ENCODE measurements around the gene HOXD11. TPM values are rescaled to one million over a fixed set of nuclear protein-coding genes. Genes with fewer than 3 reads are reported as not detected.

Gene HOXD11
- total RNA-seq, 2 experiments from 2014 or later, result not detected

DNA sequence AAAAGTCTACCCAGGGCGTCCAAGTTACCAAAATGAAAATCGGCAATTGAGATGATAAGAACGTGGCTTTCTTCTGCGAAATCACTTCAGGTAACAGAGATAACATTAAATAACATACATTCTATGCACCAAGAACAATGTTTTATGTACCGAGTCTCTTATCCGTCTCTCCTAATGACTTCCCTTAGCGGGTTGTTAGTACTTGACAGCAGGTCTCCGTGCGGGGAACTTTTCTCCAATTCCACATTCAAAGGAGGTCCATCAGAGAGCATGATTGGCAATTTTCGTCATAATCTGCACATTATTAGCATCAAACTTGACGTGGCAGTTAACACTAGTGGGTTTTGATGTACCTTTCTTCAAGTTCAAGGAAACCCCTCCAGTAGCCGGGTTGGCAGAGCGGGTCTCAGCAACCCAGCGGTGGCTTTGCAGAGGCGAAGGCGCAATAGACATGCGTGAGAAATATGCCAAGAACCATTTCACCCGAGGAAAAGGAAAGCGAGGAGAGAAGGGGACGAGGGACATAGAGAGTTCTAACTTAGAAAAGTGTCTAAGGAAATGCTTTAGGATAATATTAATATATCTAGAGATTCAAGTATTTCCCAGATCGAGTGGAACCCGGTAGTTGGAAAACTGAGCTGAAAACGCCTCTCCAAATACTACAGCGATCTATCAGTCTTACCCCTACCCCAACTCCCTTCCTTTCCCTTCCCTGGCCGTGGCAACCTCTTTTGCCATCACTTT, 28.4 kb upstream of the HOXD11 start:
- Mint-ChIP-seq H3K4me3 (peak overlapping the region; percentile 55), H3K4me1 (peaks cover 16% of the 10 kb centered on the region), H3K36me3 (peaks cover 27% of the 10 kb centered on the region), H3K27ac (peak overlapping the region; percentile 54), H3K27me3 (peaks cover 92% of the 10 kb centered on the region), H3K9me3 (peaks cover 30% of the 10 kb centered on the region)
- no peak for DNase-seq

DNA sequence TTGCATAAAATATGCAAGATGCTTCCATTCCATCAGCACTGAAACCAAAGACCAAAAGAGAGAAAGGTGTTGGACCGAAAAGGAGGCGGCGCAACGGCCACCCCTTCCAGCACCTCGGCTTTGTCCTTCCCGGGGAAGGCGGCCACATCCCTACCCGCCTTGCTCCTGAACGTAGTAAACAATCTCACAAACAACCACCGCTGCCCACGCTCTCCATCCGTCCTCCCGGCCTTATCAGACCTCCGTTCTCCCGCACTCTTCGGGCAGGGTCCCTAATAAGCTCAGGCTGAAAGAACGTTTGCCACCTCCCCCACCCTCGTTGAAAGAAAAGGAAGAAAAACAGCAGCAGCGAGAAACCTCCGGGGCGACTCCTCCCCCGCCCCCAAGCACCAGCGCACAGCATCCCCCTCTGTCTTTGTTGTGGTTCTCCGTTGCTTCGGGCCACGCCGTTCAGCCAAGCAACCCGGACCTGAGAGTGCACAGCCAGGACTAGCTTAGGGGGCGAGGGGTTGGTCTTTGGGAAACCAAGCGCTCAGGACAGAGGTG, 27.7 kb upstream of the HOXD11 start:
- peaks cover 16% of the 10 kb centered on the region for H3K4me1 Mint-ChIP-seq
- H3K4me3 Mint-ChIP-seq, result peak overlapping the region; percentile 55
- H3K27me3 Mint-ChIP-seq, result peaks cover 92% of the 10 kb centered on the region
- H3K27ac Mint-ChIP-seq, result peak overlapping the region; percentile 54
- H3K9me3 Mint-ChIP-seq, result peaks cover 34% of the 10 kb centered on the region
- no peak for DNase-seq
- H3K36me3 Mint-ChIP-seq, result peaks cover 32% of the 10 kb centered on the region

DNA sequence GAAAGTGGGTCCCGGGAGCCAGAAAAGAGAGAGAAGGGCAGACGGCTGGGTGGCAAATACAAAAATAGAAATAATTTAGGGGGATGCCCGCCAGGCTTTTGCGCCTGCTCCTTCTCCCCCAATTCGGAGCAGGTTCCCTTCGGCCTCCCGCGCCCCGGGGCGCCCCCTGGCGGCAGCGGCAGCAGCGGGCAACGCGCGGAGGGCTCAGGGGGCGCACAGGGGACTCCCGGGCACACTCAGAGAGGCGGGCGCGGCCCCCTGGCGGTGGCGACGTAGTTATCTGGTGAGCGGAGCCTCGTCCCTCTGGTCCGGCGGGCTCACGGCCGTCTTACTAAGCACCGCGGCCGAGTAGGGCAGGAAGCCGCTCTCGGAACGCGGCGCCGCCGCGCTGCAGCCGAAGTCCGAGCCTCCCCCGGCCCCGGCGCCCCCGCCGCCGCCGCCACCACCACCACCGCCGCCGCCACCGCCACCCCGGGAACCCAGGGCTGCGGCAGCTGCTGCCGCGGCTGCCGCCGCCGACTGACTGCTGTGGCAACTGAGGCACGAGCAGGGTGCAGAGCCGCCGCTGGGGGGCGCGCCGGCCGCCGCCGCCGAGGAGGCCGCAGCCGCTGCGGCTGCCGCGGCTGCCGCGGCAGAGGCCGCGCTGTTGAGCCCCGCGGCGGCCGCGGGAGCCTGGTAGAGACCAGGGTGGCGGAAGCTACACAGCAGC, 27.1 kb upstream of the HOXD11 start:
- peak overlapping the region; percentile 55 for H3K4me3 Mint-ChIP-seq
- H3K36me3 Mint-ChIP-seq, result peaks cover 37% of the 10 kb centered on the region
- H3K9me3 Mint-ChIP-seq, result peaks cover 40% of the 10 kb centered on the region
- H3K27ac Mint-ChIP-seq, result peak overlapping the region; percentile 54
- peak; percentile 57 for DNase-seq
- H3K27me3 Mint-ChIP-seq, result peaks cover 92% of the 10 kb centered on the region
- peaks cover 16% of the 10 kb centered on the region for H3K4me1 Mint-ChIP-seq

DNA sequence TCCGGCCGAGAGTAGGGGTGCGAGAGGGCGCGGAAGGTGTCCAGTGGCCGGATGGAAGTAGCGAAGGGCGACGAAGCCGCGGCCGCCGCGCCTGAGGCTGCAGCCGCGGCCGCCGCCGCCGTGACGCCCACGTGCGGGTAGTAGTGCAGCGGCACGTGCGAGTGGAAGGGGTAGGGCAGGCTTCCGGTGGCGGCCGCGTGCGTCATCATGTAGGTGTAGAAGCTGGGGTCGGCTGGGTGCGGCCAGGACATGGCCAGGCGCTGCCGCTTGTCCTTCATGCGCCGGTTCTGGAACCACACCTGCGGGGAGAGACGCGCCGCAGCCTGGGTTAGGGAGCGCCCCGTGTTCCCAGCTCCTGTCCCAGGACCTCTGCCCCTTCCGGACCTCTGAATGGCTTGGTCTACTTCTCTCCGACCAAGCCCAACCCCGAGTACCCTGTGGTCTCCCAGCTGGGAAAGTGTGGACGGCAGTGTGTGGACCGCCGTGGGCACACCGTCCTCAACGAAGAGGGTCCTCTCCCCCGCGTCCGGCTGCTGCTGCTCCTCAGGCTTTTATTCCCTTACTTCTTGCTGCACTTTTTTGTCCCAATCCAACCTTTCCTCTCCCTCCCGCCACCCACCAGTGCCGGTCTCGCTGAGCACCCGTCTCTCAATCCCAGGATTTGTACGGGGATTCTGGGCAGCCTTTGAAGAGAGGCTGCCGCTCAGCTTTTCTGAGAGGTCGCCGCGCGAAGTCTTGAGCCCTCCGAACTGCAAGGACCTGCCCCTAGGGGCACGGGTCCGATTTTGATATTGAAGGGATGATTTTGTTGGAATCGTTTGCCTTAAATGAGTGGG, 26.3 kb upstream of the HOXD11 start:
- peaks cover 92% of the 10 kb centered on the region for H3K27me3 Mint-ChIP-seq
- peaks cover 37% of the 10 kb centered on the region for H3K9me3 Mint-ChIP-seq
- peak overlapping the region; percentile 32 for H3K4me3 Mint-ChIP-seq
- H3K36me3 Mint-ChIP-seq, result peaks cover 37% of the 10 kb centered on the region
- no peak for DNase-seq
- peak overlapping the region; percentile 58 for H3K27ac Mint-ChIP-seq
- peaks cover 16% of the 10 kb centered on the region for H3K4me1 Mint-ChIP-seq

DNA sequence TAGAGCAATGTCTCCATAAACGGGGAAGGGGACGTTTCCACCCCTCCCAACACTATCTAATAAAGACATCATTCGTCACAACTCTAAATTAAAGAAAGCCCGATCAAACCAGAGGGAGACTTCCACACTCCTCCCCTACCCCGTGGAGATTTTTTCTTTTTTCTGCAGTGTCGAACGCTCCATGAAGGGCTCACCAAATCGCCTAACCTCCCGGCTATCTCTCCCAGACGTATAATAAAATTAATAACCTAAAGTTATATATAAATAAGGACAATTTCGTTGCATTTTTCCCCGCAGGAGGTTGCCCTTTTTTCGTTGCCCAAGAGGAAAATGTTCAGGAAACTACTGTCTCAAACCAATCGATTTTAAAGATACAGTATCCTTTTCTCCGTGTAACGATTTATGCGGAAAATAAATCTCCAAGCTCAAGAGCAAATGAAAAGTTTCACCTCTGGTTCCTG, 25.7 kb upstream of the HOXD11 start:
- Mint-ChIP-seq H3K36me3 (peaks cover 37% of the 10 kb centered on the region), H3K4me3 (peak overlapping the region; percentile 32), H3K4me1 (peaks cover 16% of the 10 kb centered on the region), H3K27me3 (peaks cover 92% of the 10 kb centered on the region), H3K9me3 (peaks cover 37% of the 10 kb centered on the region), H3K27ac (peak overlapping the region; percentile 66)
- DNase-seq, result no peak

DNA sequence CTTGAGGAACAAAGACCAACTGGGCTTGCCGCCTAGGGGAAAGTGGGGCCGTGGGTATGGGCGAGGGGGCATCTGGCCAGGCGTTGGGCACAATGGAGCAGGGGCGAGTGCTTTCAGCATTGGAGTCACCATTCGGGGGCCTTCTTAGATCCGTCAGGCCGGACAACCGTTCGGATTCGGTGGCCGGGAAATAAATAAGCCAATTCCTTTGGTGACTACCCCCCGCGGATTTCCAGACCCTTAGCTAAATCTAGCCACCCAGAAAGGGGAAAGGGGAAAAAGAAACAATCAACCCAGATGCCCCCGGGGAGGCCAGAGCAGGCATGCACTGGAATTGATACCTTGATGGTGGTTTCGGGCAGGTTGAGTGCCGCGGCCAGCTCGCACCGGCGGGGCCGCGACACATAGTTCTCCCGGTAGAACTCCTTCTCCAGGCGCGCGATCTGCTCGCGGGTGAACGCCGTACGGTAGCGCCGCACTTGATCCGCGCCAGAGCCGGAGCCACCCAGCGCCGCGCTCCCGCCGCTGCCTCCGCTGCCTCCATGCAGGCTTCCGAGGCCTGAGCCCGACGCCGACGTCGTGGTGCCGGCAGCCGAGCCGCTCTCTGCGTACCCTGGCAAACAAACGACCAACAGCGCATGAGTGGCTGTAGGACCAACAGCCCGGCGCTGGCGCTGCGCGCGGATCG, 25.1 kb upstream of the HOXD11 start:
- H3K36me3 Mint-ChIP-seq, result peaks cover 38% of the 10 kb centered on the region
- H3K27me3 Mint-ChIP-seq, result peaks cover 92% of the 10 kb centered on the region
- peaks cover 16% of the 10 kb centered on the region for H3K4me1 Mint-ChIP-seq
- peak overlapping the region; percentile 66 for H3K27ac Mint-ChIP-seq
- peaks cover 40% of the 10 kb centered on the region for H3K9me3 Mint-ChIP-seq
- DNase-seq, result no peak
- no peak overlapping the region for H3K4me3 Mint-ChIP-seq

DNA sequence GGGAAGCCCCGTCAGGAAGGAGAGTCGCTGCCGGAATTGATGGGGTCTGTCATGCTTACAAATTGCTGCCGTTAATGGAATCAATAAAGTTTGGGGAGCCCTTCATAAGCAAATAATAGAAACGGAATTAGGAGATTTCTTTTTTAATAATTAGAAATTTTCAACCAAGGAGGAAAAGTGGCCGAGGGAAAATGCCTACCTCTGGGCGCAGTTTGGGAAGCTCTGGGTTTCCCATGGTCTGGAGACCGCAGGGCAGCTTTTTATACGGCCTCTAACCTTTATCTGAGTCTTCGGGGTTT, 24.6 kb upstream of the HOXD11 start:
- H3K27ac Mint-ChIP-seq, result peak overlapping the region; percentile 48
- H3K4me3 Mint-ChIP-seq, result no peak overlapping the region
- peaks cover 40% of the 10 kb centered on the region for H3K36me3 Mint-ChIP-seq
- peaks cover 17% of the 10 kb centered on the region for H3K4me1 Mint-ChIP-seq
- DNase-seq, result no peak
- peaks cover 42% of the 10 kb centered on the region for H3K9me3 Mint-ChIP-seq
- peaks cover 92% of the 10 kb centered on the region for H3K27me3 Mint-ChIP-seq

DNA sequence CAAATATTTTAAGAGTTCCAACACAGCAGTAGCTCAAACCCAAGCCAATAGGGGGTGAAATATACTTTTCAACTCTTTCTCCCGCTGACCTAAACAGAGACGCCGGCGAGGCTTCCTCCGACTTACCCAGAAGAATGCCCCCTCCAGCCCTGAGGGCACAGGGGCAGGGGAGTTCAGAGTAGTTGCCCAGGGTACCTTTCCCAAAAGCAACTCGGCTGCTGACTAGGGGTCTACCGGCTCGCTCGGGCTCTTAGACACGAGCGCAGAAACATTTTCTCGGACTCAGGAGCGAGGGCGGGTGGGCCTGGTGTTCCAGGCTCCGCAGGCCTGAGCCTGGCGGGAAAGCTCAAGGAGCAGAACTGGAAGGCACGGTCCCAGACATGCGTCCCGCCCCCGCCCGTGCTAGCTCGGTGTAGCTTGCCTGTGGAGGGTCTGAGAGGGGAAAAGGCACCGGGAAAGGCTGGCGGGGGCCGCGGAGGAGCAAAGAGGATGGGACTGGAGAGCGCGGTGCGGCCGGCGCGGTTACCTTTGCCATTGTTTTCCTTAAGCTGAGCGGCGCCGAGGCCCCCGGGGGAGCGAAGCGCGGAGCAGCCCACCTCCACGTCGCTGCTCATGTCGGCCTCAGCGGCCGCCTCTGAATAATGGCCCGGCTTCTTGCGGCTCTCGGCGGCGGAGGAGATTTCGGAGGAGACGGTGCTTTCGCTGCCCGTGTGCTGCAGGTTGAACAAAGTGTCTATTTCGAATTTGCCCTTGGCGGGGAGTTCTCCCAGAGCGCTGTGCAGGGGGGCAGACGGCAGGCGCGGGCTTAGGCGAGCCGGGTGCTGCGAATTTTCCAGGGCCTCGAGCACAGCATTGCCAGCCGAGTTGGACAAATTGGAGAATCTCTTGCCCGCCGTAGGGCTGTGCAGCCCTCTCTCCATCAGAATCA, 24.0 kb upstream of the HOXD11 start:
- Mint-ChIP-seq H3K27me3 (peaks cover 95% of the 10 kb centered on the region), H3K4me1 (peaks cover 17% of the 10 kb centered on the region), H3K4me3 (peak overlapping the region; percentile 32), H3K9me3 (peaks cover 42% of the 10 kb centered on the region), H3K27ac (peak overlapping the region; percentile 48), H3K36me3 (peaks cover 40% of the 10 kb centered on the region)
- DNase-seq, result no peak

DNA sequence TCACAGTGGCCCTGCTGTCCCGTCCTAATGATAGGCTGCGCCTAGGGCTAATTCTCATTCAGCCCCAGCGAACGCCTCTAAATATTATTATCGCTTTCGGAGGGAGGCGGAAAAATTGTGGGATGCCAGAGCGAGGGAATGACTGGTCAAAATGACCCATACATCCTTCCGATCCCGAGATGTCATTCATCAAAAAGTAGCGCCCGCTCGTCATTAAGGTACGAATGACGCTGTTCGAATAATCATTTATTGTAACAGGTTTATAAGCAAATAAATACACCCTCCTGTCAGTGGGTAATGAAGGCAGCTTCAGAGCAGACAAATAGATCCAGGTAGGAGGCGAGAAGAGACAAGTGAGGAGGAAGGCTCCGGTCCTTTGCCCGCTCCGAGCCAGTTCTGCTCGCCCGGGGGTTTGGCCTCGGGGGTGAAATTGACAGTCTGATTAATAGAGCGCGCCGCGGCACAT, 23.3 kb upstream of the HOXD11 start, which contains the start of gene EVX2:
TSS of gene EVX2 (minus strand) at position 167 of the 466 bp plus-strand sequence. CDS start 186 bp downstream, outside the sequence.
- Mint-ChIP-seq H3K27me3 (peaks cover 95% of the 10 kb centered on the region), H3K9me3 (peaks cover 37% of the 10 kb centered on the region), H3K4me1 (peaks cover 19% of the 10 kb centered on the region), H3K36me3 (peaks cover 38% of the 10 kb centered on the region), H3K27ac (peak within 1 kb of the TSS; percentile 69), H3K4me3 (peak within 1 kb of the TSS; percentile 32)
- no peak for DNase-seq

DNA sequence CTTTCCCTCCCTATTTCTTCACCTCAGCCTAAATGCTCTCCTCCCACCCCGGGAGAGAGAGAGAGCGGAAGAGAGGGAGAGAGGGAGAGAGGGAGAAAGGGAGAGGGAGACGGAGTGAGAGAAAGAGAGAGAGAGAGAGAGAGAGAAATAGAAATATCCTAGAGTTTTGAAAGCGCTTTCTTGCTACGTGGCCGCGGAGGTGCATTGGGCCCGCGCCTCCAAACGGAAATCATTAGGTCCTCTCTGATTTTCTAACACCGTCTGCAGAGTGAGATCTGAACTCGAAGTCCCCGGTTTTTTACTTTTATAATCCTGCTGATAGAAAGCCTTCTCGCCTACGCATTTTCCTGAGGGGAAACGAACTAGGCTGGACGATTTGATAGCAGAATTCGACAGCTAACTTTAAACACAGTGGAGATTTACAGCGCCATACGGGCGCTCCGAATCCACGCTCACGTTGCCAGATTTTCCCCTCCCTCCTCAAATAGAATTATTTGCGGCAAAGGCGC, 22.4 kb upstream of the HOXD11 start:
- Mint-ChIP-seq H3K36me3 (peaks cover 31% of the 10 kb centered on the region), H3K27ac (peak overlapping the region; percentile 69)
- DNase-seq, result no peak

DNA sequence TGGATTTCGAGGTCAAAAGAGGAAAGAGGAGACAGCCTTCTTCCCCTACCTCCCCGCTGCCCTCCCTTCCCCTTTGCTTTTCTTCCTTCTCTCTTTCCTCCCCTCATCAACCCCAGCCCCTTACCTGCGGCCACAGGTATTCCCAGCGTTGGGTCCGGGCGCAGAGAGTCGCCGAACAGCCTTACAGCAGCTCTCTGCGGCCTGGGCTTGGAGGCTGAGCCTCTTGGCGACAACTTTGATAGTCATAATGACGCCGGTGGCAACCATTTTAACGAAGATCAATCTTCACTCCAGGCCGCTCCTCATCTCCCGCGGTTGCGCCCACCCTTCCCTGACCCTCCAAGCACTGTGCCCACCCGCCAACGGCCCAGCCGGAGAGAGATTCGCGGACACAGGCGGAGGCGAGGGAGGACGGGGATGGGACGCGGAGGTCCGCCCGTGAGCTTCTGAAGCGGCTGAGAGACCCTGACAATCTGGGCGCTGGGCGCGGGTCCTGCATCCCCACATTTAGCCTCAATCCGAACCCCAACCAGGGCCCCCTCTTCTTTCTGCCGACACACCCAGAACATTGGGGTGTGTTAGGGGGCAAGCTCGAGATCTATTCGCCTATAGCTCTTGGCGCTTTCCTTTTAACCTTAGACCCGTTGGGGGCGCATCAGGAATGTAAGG, 21.8 kb upstream of the HOXD11 start:
- no peak for DNase-seq
- peaks cover 30% of the 10 kb centered on the region for H3K9me3 Mint-ChIP-seq
- no peak overlapping the region for H3K4me3 Mint-ChIP-seq
- H3K36me3 Mint-ChIP-seq, result peaks cover 31% of the 10 kb centered on the region
- peaks cover 12% of the 10 kb centered on the region for H3K4me1 Mint-ChIP-seq
- peaks cover 99% of the 10 kb centered on the region for H3K27me3 Mint-ChIP-seq
- no peak overlapping the region for H3K27ac Mint-ChIP-seq

More for the DNA sequence above, 22.4 kb upstream of the HOXD11 start:
- peaks cover 95% of the 10 kb centered on the region for H3K27me3 Mint-ChIP-seq
- H3K4me1 Mint-ChIP-seq, result peaks cover 12% of the 10 kb centered on the region
- H3K4me3 Mint-ChIP-seq, result peak overlapping the region; percentile 25
- H3K9me3 Mint-ChIP-seq, result peaks cover 30% of the 10 kb centered on the region

DNA sequence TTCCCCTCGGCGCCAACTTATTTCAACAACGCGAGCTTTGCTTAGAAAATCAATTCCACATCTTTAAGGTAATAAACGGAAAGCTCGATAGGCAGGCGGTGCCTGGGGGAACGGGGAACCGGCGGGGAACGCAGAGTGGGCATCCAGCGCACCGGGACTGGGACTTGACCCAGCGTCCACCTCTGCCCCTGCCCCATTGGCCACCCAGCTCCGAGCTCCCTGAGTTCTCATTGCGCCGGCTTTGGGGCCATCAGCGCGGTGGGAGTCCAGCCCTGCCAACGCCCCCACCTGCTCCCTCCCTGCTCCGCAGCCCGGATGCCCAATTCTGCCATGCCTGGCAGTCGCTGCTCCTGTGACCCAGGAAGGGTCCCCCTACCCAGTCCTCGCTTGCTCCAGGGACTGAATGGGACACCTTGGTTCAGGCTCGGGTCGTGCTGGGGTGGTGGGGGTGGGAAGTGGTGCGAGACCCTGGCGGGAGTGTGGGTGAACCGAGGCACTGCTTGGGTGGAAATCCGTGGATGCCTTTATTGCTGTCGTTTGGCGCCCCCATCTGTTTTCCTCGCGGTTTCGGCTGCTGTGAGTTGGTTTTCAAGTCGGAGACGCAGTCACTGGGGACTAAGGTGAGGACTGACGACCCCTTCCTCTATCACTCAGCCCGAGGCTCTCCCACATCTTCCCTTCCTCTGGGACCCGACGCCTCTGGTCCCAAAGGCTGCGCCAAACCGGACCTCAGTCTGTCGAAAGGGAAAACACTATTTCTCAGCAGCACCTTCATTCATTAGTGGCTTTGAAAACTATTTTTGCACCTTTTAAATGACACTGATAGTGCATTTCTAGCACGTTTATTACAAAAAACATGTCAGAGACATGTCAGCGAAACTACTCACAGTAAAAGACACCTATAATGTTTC, 21.0 kb upstream of the HOXD11 start:
- H3K36me3 Mint-ChIP-seq, result peaks cover 29% of the 10 kb centered on the region

More for the DNA sequence above, 21.0 kb upstream of the HOXD11 start:
- peak overlapping the region; percentile 58 for H3K27ac Mint-ChIP-seq
- H3K27me3 Mint-ChIP-seq, result peaks cover 100% of the 10 kb centered on the region
- H3K4me3 Mint-ChIP-seq, result no peak overlapping the region
- H3K4me1 Mint-ChIP-seq, result peaks cover 9% of the 10 kb centered on the region
- DNase-seq, result no peak
- peaks cover 28% of the 10 kb centered on the region for H3K9me3 Mint-ChIP-seq

All from activated naive CD8-positive, alpha-beta T cell treated with anti-CD3 and anti-CD28 coated beads for 36 hours (primary cell).